Measurements from ENCODE around the gene ZER1. TPM values are rescaled to one million over a fixed set of nuclear protein-coding genes. Genes with fewer than 3 reads are reported as not detected.

Gene ZER1
- total and polyA plus RNA-seq, 2 of the 4 experiments (the other 2 are of a cell fraction) = 7.7 to 34.9 TPM

DNA sequence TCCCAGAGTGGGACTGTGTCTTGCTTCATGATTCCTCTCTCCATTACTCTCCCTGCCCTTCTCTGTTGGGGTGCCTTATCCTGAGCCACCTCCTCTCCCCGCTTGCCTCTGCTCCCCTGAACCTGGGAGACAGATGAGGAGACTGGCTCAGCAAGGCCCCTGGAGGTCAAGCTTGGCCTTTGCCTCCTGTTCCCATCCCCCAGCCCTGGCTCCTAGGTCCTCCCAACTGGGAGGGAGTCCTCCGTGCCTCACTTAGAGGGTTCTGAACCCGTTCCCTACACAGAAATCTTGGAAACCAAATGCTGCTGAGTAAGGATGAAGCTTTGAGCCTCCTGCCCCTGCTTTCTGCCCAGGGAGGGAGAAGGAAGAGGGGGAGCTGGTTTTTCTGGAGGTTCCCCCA, 36.8 kb upstream of the ZER1 start:
- TF ChIP-seq, protein P1, sequence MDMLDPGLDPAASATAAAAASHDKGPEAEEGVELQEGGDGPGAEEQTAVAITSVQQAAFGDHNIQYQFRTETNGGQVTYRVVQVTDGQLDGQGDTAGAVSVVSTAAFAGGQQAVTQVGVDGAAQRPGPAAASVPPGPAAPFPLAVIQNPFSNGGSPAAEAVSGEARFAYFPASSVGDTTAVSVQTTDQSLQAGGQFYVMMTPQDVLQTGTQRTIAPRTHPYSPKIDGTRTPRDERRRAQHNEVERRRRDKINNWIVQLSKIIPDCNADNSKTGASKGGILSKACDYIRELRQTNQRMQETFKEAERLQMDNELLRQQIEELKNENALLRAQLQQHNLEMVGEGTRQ (IDR thresholded peaks at IDR 0.05; ENCODE audit: low read depth, low read length) = no peak
- no peak for TF ChIP-seq MAZ (IDR thresholded peaks at IDR 0.05; ENCODE audit: borderline replicate concordance, low read depth, low read length)
- H3K14ac ChIP-seq (replicated peaks; ENCODE audit: low read depth, low read length) = no peak overlapping the region
- no peaks in the 10 kb centered on the region for H4K20me1 ChIP-seq (ENCODE audit: insufficient read depth, low read length)
- H3K4me3 ChIP-seq (ENCODE audit: insufficient read depth, low read depth, low read length) = no peak overlapping the region
- BruUV-seq (replicated peaks) = no TSS peak
- H4K8ac ChIP-seq (ENCODE audit: low read depth in 2 of 2, low read length in 2 of 2) = no peak overlapping the region
- H3K4me2 ChIP-seq (ENCODE audit: low read depth, low read length) = no peak overlapping the region
- H2AK5ac ChIP-seq (ENCODE audit: low read depth, low read length) = no peak overlapping the region
- no peaks in the 10 kb centered on the region for H3K79me1 ChIP-seq (ENCODE audit: low read depth in 1 of 2, low read length in 2 of 2)
- no peak overlapping the region for H2BK20ac ChIP-seq (ENCODE audit: low read depth, low read length)
- POLR2A ChIA-PET (ENCODE audit: unreplicated experiment) = no interaction called here
- H4K91ac ChIP-seq (ENCODE audit: insufficient read depth, low read depth, low read length) = no peak overlapping the region
- no peak overlapping the region for H2AFZ ChIP-seq (replicated peaks; ENCODE audit: low read length, poor library complexity)
- no peaks in the 10 kb centered on the region for H3K9me1 ChIP-seq (ENCODE audit: insufficient read depth, low read length)
- intact Hi-C loops (cut with micrococcal nuclease) (no loop called here), in situ Hi-C loops (cut with MboI; ENCODE audit: low sequenced_read_pairs) (no loop called here), dilution Hi-C loops (cut with HindIII; ENCODE audit: low sequenced_read_pairs, unreplicated experiment) (no loop called here)
- H3K4me1 ChIP-seq (ENCODE audit: control insufficient read depth, insufficient read depth, low read length) = no peaks in the 10 kb centered on the region
- no peak overlapping the region for H2AK9ac ChIP-seq (replicated peaks; ENCODE audit: low read depth, low read length, poor library complexity)
- H3K18ac ChIP-seq (ENCODE audit: low read depth, low read length) = no peak overlapping the region
- no peak for DNase-seq
- no peak overlapping the region for H3K9ac ChIP-seq (ENCODE audit: low read depth, low read length)
- H3K56ac ChIP-seq (ENCODE audit: extremely low read depth, insufficient read depth, low read length) = no peak overlapping the region
- H2BK5ac ChIP-seq (ENCODE audit: low read depth, low read length, poor library complexity, severe bottlenecking) = no peak overlapping the region
- no peak for ATAC-seq (ENCODE audit: low read depth)
- no peak overlapping the region for H4K5ac ChIP-seq (ENCODE audit: low read depth, low read length)
- H3K27ac ChIP-seq (ENCODE audit: insufficient read depth, low read length) = no peak overlapping the region
- no peaks in the 10 kb centered on the region for H3K9me3 ChIP-seq (ENCODE audit: control insufficient read depth, insufficient read depth, low read length)
- H3K27me3 ChIP-seq (ENCODE audit: control insufficient read depth, insufficient read depth, low read length) = no peaks in the 10 kb centered on the region
- H3K23ac ChIP-seq (ENCODE audit: low read depth, low read length) = no peak overlapping the region
- peaks cover 33% of the 10 kb centered on the region for H3K36me3 ChIP-seq (ENCODE audit: control insufficient read depth, insufficient read depth, low read length)
- CTCF ChIA-PET = no interaction called here
- no peak overlapping the region for H2BK15ac ChIP-seq (ENCODE audit: low read depth, low read length)
- H2BK120ac ChIP-seq (ENCODE audit: low read depth, low read length) = no peak overlapping the region
- no peak overlapping the region for H3K4ac ChIP-seq (ENCODE audit: low read depth, low read length)
- WGBS, 2 experiments (ENCODE audit: extremely low coverage in 2 of 2, insufficient read length in 1 of 2) = 100% methylated on average over 1 of the region's 3 CpGs; no CpG with 5 or more reads in 1 of the 2 experiments
